SU-DHL-6 (cell line): ENCODE measurements around the gene HPS3.
"Not testable (repeated sequence)": the region's sequence is repeated elsewhere in the genome, so short reads cannot be mapped to it uniquely, and the experiment has no call there.

ENCODE experiments used
- H2AFZ ChIP-seq: fragments of 200-600 bp; sonication (generic); 2 replicates; pipeline ENCODE4 v1.6.1; 2014; ENCODE audit warnings: low read depth, mild to moderate bottlenecking, moderate library complexity, mixed read lengths, antibody characterized with exemption, low read length; ENCODE audit not compliant: severe bottlenecking
- H3F3A ChIP-seq: fragments of 200-600 bp; shearing (Covaris generic); 2 replicates; pipeline ENCODE4 v1.6.0; 2016; ENCODE audit warnings: antibody characterized with exemption, mild to moderate bottlenecking; ENCODE audit not compliant: insufficient read depth
- H3K27ac ChIP-seq: fragments of 200-600 bp; sonication (generic); 2 replicates; pipeline ENCODE4 v1.5.1; 2016; ENCODE audit warnings: low read depth, mild to moderate bottlenecking, low read length, moderate library complexity, mixed read lengths
- H3K27me3 ChIP-seq: fragments of 200-600 bp; sonication (generic), shearing (Covaris generic); 2 replicates; pipeline ENCODE4 v1.6.0; 2014; ENCODE audit warnings: mild to moderate bottlenecking, low read length
- H3K36me3 ChIP-seq: fragments of 200-600 bp; sonication (generic); 2 replicates; pipeline ENCODE4 v1.6.1; 2014; ENCODE audit warnings: mild to moderate bottlenecking, low read length, mixed read lengths
- H3K4me2 ChIP-seq: fragments of 300-600, 200-600 bp; shearing (Covaris generic), sonication (generic); 2 replicates; pipeline ENCODE4 v1.6.0; 2014; ENCODE audit warnings: low read length, low read depth, mild to moderate bottlenecking; ENCODE audit not compliant: poor library complexity, severe bottlenecking
- H3K4me3 ChIP-seq: fragments of 200-600 bp; sonication (generic); 2 replicates; pipeline ENCODE4 v1.5.1; 2014; ENCODE audit warnings: antibody characterized with exemption, low read length, mild to moderate bottlenecking, mixed read lengths; ENCODE audit not compliant: insufficient read depth, poor library complexity, severe bottlenecking
- H3K79me2 ChIP-seq: fragments of 200-600 bp; sonication (generic); 2 replicates; pipeline ENCODE4 v1.6.1; 2014; ENCODE audit warnings: mild to moderate bottlenecking, low read length, moderate library complexity; ENCODE audit not compliant: insufficient read depth
- H3K9ac ChIP-seq: fragments of 200-600 bp; sonication (generic); 2 replicates; pipeline ENCODE4 v1.7.0; 2014; ENCODE audit warnings: mild to moderate bottlenecking, low read length
- H3K9me2 ChIP-seq: fragments of 200-600 bp; sonication (generic); replicated peaks from 2 replicates; pipeline ENCODE4 v1.6.1; 2014; ENCODE audit warnings: low read length; ENCODE audit not compliant: insufficient read depth
- H3K9me3 ChIP-seq: fragments of 200-600 bp; sonication (generic); 2 replicates; pipeline ENCODE4 v1.6.1; 2014; ENCODE audit warnings: low read length, mixed read lengths; ENCODE audit not compliant: insufficient read depth
- H4K20me1 ChIP-seq: fragments of 200-600 bp; sonication (generic); 2 replicates; pipeline ENCODE4 v1.6.1; 2014; ENCODE audit warnings: low read depth, mild to moderate bottlenecking, antibody characterized with exemption, low read length, moderate library complexity, mixed read lengths
- CTCF ChIP-seq: fragments of 200-600 bp; sonication (generic); IDR thresholded peaks from one replicate; pipeline ENCODE4 v1.5.1; 2017; ENCODE audit warnings: antibody characterized with exemption, mild to moderate bottlenecking, low read length, moderate library complexity; ENCODE audit not compliant: insufficient read depth, poor library complexity, severe bottlenecking
- EZH2phosphoT487 ChIP-seq: fragments of 200-600 bp; sonication (generic), shearing (Covaris generic); conservative IDR thresholded peaks from 2 replicates; pipeline ENCODE4 v1.6.1; 2018; ENCODE audit warnings: mild to moderate bottlenecking, antibody characterized with exemption, low read length, moderate library complexity, mixed read lengths

The HPS3 gene

GRCh38 chr3:149090907-149091306 lies 38.5 kb upstream of the HPS3 start:
- no peak overlapping the region for H3K4me3 ChIP-seq
- no peaks in the 10 kb centered on the region for H3K36me3 ChIP-seq
- peak overlapping the region; percentile 56 for H2AFZ ChIP-seq
- no peak overlapping the region for H3K27ac ChIP-seq
- no peaks in the 10 kb centered on the region for H3K9me3 ChIP-seq
- no peak overlapping the region for H3K9ac ChIP-seq
- no peaks in the 10 kb centered on the region for H3K27me3 ChIP-seq
- H4K20me1 ChIP-seq = no peaks in the 10 kb centered on the region
- no peak overlapping the region for H3K4me2 ChIP-seq
- no peaks in the 10 kb centered on the region for H3K9me2 ChIP-seq
- TF ChIP-seq CTCF = no peak
- no peak for TF ChIP-seq EZH2phosphoT487
- no peaks in the 10 kb centered on the region for H3F3A ChIP-seq
- peaks cover 4% of the 10 kb centered on the region; the same call in 1 of the 2 replicates for H3K79me2 ChIP-seq

- TF ChIP-seq CTCF (no peak), EZH2phosphoT487 (no peak)
- Histone ChIP-seq H3K27me3 (no peaks in the 10 kb centered on the region), H3K9me2 (no peaks in the 10 kb centered on the region), H2AFZ (no peak overlapping the region), H3K9me3 (no peaks in the 10 kb centered on the region), H3F3A (no peaks in the 10 kb centered on the region), H3K4me2 (no peak overlapping the region), H4K20me1 (no peaks in the 10 kb centered on the region), H3K79me2 (no peaks in the 10 kb centered on the region), H3K9ac (no peak overlapping the region), H3K36me3 (no peaks in the 10 kb centered on the region), H3K27ac (no peak overlapping the region), H3K4me3 (no peak overlapping the region)
These were observed 37.5 kb upstream of the HPS3 start for GRCh38 chr3:149091983-149092382.

GRCh38 chr3:149095487-149095886 lies 34.0 kb upstream of the HPS3 start:
- no peak overlapping the region for H3K4me3 ChIP-seq
- no peaks in the 10 kb centered on the region for H3F3A ChIP-seq
- TF ChIP-seq EZH2phosphoT487 (no peak), CTCF (no peak)
- H3K36me3 ChIP-seq = no peaks in the 10 kb centered on the region
- no peaks in the 10 kb centered on the region for H3K9me3 ChIP-seq
- H4K20me1 ChIP-seq = no peaks in the 10 kb centered on the region
- no peaks in the 10 kb centered on the region for H3K9me2 ChIP-seq
- H3K9ac ChIP-seq = no peak overlapping the region
- H3K27ac ChIP-seq = no peak overlapping the region
- H2AFZ ChIP-seq = no peak overlapping the region
- H3K4me2 ChIP-seq = no peak overlapping the region
- no peaks in the 10 kb centered on the region for H3K79me2 ChIP-seq
- H3K27me3 ChIP-seq = no peaks in the 10 kb centered on the region

GRCh38 chr3:149097987-149098386 lies 31.5 kb upstream of the HPS3 start:
- not testable (repeated sequence) for H3K36me3 ChIP-seq, H3K79me2 ChIP-seq, H3K4me2 ChIP-seq, H3K9ac ChIP-seq, H2AFZ ChIP-seq, H3K27me3 ChIP-seq, H3K9me3 ChIP-seq, H4K20me1 ChIP-seq, H3K27ac ChIP-seq, H3F3A ChIP-seq, H3K4me3 ChIP-seq, H3K9me2 ChIP-seq
